GM12874 (cell line): Measurements from ENCODE around the gene RPL10A.

Experiments used
- TF ChIP-seq, protein P1 (sequence below): IDR thresholded peaks from 2 replicates; pipeline ENCODE4 v1.5.1; 2011; ENCODE audit warnings: low read depth, mild to moderate bottlenecking, control low read depth, low read length, moderate library complexity; ENCODE audit not compliant: insufficient read depth

Gene RPL10A

GRCh38 chr6:35452183-35453090 lies 15.8 kb upstream of the RPL10A start, which contains the start of gene FANCE:
Gene FANCE, plus strand, starts transcription at chr6:35452338. Its CDS starts 208 bp downstream, at chr6:35452546.
- TF ChIP-seq, protein P1, sequence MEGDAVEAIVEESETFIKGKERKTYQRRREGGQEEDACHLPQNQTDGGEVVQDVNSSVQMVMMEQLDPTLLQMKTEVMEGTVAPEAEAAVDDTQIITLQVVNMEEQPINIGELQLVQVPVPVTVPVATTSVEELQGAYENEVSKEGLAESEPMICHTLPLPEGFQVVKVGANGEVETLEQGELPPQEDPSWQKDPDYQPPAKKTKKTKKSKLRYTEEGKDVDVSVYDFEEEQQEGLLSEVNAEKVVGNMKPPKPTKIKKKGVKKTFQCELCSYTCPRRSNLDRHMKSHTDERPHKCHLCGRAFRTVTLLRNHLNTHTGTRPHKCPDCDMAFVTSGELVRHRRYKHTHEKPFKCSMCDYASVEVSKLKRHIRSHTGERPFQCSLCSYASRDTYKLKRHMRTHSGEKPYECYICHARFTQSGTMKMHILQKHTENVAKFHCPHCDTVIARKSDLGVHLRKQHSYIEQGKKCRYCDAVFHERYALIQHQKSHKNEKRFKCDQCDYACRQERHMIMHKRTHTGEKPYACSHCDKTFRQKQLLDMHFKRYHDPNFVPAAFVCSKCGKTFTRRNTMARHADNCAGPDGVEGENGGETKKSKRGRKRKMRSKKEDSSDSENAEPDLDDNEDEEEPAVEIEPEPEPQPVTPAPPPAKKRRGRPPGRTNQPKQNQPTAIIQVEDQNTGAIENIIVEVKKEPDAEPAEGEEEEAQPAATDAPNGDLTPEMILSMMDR = no peak

- TF ChIP-seq, protein P1 = no peak
Observed at GRCh38 chr6:35453236-35453635, 15.0 kb upstream of the RPL10A start.

- TF ChIP-seq, protein P1 = no peak
Observed at GRCh38 chr6:35454391-35455110, 13.7 kb upstream of the RPL10A start.

- TF ChIP-seq, protein P1 = no peak
Observed at GRCh38 chr6:35457907-35458306, 10.3 kb upstream of the RPL10A start.

DNA sequence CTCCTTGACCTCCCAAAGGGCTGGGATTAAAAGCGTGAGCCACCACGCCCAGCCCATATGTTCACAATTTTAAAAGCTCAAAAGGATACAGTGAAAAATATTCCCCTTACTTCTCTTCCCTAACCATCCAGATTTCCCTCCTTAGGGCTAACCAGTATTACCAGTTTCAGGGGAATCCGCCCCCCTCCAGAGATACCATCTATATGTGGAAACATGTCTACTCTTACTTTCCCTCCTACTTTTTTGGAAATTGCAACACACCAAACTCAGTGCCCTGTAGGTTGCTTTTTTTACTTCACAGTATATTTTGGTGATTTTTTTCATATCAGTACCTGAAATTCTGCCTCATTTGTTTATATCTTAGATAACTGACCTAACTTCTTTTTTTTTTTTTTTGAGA lies 6.9 kb upstream of the RPL10A start:
- TF ChIP-seq, protein P1 = no peak

- TF ChIP-seq, protein P1 = no peak
Observed at GRCh38 chr6:35463292-35463691, 4.9 kb upstream of the RPL10A start.

GRCh38 chr6:35465646-35466045 lies 2.6 kb upstream of the RPL10A start:
- TF ChIP-seq, protein P1 = no peak
